ENCODE data around the gene MYO1G. TPM values are rescaled to one million over a fixed set of nuclear protein-coding genes. Genes with fewer than 3 reads are reported as not detected.

The MYO1G gene
- total RNA-seq, 1 experiment from 2014 or later = 0.57 TPM

GRCh38 chr7:45001138-45001694 is 22.4 kb upstream of the MYO1G start:
- WGBS (ENCODE audit: extremely low coverage, insufficient read length, low lambda C conversion rate) = no CpG with 5 or more reads among the region's 10 CpGs
- Histone ChIP-seq H3K14ac (ENCODE audit: insufficient read depth, low read length) (no peak overlapping the region), H4K20me1 (ENCODE audit: control insufficient read depth, insufficient read depth, insufficient read length) (no peaks in the 10 kb centered on the region), H3K79me2 (ENCODE audit: insufficient read depth, low read length) (peaks cover 7% of the 10 kb centered on the region; the same call in 1 of the 2 replicates), H3K27me3 (ENCODE audit: insufficient read depth, low read length) (no peaks in the 10 kb centered on the region), H2AK5ac (ENCODE audit: insufficient read length, low read length) (no peak overlapping the region), H3K23ac (ENCODE audit: insufficient read length, low read depth, low read length) (no peak overlapping the region), H4K91ac (ENCODE audit: insufficient read length, low read depth, low read length) (no peak overlapping the region), H2BK5ac (ENCODE audit: insufficient read length, low read length) (no peak overlapping the region), H3K9me3 (ENCODE audit: control insufficient read depth, low read depth, low read length) (no peaks in the 10 kb centered on the region), H3K4ac (ENCODE audit: low read depth, low read length) (no peak overlapping the region), H3K23me2 (ENCODE audit: insufficient read length, low read depth, low read length, poor library complexity, severe bottlenecking) (peaks cover 4% of the 10 kb centered on the region), H3K4me1 (ENCODE audit: insufficient read depth, low read length) (no peaks in the 10 kb centered on the region; the same call in 1 of the 2 replicates), H3K9ac (ENCODE audit: extremely low read depth, insufficient read length, low read length) (no peak overlapping the region), H3K4me2 (ENCODE audit: insufficient read depth, insufficient read length, low read length) (peak overlapping the region; percentile 98), H3K56ac (ENCODE audit: insufficient read length, low read depth, low read length) (no peak overlapping the region), H2BK120ac (ENCODE audit: low read depth, low read length, poor library complexity, severe bottlenecking) (no peak overlapping the region), H2BK15ac (ENCODE audit: low read depth, low read length) (no peak overlapping the region), H2AFZ (ENCODE audit: low read length) (no peak overlapping the region), H3T11ph (ENCODE audit: low read length) (no peak overlapping the region), H2BK20ac (ENCODE audit: low read depth, low read length, poor library complexity, severe bottlenecking) (no peak overlapping the region), H3K79me1 (ENCODE audit: insufficient read depth, low read depth, low read length, poor library complexity, severe bottlenecking) (no peaks in the 10 kb centered on the region), H3K18ac (ENCODE audit: insufficient read length, low read depth, low read length) (no peak overlapping the region), H3K27ac (ENCODE audit: insufficient read length, low read depth, low read length) (no peak overlapping the region), H4K8ac (replicated peaks; ENCODE audit: insufficient read length, low read depth, low read length) (no peak overlapping the region), H2BK12ac (ENCODE audit: insufficient read length, low read depth, low read length) (no peak overlapping the region), H4K5ac (ENCODE audit: insufficient read length, low read depth, low read length) (no peak overlapping the region)
- Mint-ChIP-seq H3K27ac (peak overlapping the region in 1 of 3 experiments; percentile 49; a peak in 1 of 7 replicates), H3K4me1 (peaks cover 12 to 14% of the 10 kb centered on the region in 2 experiments), H3K36me3 (ENCODE audit: insufficient read depth in 1 of 3, low read depth in 3 of 3) (peaks cover 0 to 7% (median 0%) of the 10 kb centered on the region in 3 experiments; a peak in 4 of 7 replicates), H3K9me3 (no peaks in the 10 kb centered on the region), H3K4me3 (peak overlapping the region; percentile 94 to 97), H3K27me3 (ENCODE audit: low read depth) (no peaks in the 10 kb centered on the region)
- TF ChIP-seq, protein P1, sequence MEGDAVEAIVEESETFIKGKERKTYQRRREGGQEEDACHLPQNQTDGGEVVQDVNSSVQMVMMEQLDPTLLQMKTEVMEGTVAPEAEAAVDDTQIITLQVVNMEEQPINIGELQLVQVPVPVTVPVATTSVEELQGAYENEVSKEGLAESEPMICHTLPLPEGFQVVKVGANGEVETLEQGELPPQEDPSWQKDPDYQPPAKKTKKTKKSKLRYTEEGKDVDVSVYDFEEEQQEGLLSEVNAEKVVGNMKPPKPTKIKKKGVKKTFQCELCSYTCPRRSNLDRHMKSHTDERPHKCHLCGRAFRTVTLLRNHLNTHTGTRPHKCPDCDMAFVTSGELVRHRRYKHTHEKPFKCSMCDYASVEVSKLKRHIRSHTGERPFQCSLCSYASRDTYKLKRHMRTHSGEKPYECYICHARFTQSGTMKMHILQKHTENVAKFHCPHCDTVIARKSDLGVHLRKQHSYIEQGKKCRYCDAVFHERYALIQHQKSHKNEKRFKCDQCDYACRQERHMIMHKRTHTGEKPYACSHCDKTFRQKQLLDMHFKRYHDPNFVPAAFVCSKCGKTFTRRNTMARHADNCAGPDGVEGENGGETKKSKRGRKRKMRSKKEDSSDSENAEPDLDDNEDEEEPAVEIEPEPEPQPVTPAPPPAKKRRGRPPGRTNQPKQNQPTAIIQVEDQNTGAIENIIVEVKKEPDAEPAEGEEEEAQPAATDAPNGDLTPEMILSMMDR (conservative IDR thresholded peaks at IDR 0.05) = no peak
- peak; percentile 44 for DNase-seq

Measured in H9 (cell line).